BLaER1 treated with 17β-estradiol and CSF1 and Interleukin-3, amounts not matched to agents 10 nM and 100 nM (cell line): ENCODE results near the gene LRRIQ3.
A peak's percentile ranks its signal among the peaks of the same experiment; 100 is the strongest.

Source experiments
- H3K27ac ChIP-seq, 11 experiments: shearing (Covaris generic); formaldehyde crosslinking; 2 replicates each; pipeline ENCODE4 v1.8.1; 2022
- H3K27me3 ChIP-seq, 11 experiments: shearing (Covaris generic); formaldehyde crosslinking; 2 replicates each; pipeline ENCODE4 v1.8.1; 2022
- H3K36me3 ChIP-seq, 11 experiments: shearing (Covaris generic); formaldehyde crosslinking; 2 replicates each; pipeline ENCODE4 v1.8.1; 2022
- H3K4me1 ChIP-seq, 10 experiments: shearing (Covaris generic); formaldehyde crosslinking; 2 replicates each; pipeline ENCODE4 v1.8.1; 2022
- H3K4me2 ChIP-seq, 11 experiments: shearing (Covaris generic); formaldehyde crosslinking; 2 replicates each; pipeline ENCODE4 v1.8.1; 2022
- H3K4me3 ChIP-seq, 10 experiments: shearing (Covaris generic); formaldehyde crosslinking; 2 replicates each; pipeline ENCODE4 v1.8.1; 2022
- H3K9ac ChIP-seq, 11 experiments: shearing (Covaris generic); formaldehyde crosslinking; 2 replicates each; pipeline ENCODE4 v1.8.1; 2022
- H3K9me3 ChIP-seq, 11 experiments: shearing (Covaris generic); formaldehyde crosslinking; replicated peaks in 1 of 11; 2 replicates each; pipeline ENCODE4 v1.8.1; 2022
- H4K20me1 ChIP-seq, 11 experiments: shearing (Covaris generic); formaldehyde crosslinking; 2 replicates each; pipeline ENCODE4 v1.8.1; 2022
- Cebpa-rat ChIP-seq, 11 experiments: shearing (Covaris generic); IDR thresholded peaks; 2 replicates each; pipeline ENCODE4 v1.8.1; 2022

Gene LRRIQ3

GRCh38 chr1:74050386-74050785 lies 147.6 kb downstream of the LRRIQ3 start:
- no peak overlapping the region for H3K4me2 ChIP-seq
- H3K4me1 ChIP-seq = no peaks in the 10 kb centered on the region
- H3K27me3 ChIP-seq = no peaks in the 10 kb centered on the region
- no peak overlapping the region for H3K9ac ChIP-seq
- peaks cover 0 to 11% (median 0%) of the 10 kb centered on the region in 11 experiments; a peak in 2 of 22 replicates for H3K9me3 ChIP-seq
- no peak overlapping the region for H3K4me3 ChIP-seq
- no peak overlapping the region for H3K27ac ChIP-seq
- H4K20me1 ChIP-seq = no peaks in the 10 kb centered on the region
- no peak for TF ChIP-seq Cebpa-rat (IDR thresholded peaks at IDR 0.05)
- no peaks in the 10 kb centered on the region for H3K36me3 ChIP-seq

GRCh38 chr1:74038042-74038441 lies 159.9 kb downstream of the LRRIQ3 start:
- Histone ChIP-seq H3K27me3 (no peaks in the 10 kb centered on the region), H3K4me3 (no peak overlapping the region), H3K36me3 (no peaks in the 10 kb centered on the region), H3K27ac (no peak overlapping the region), H3K9ac (no peak overlapping the region), H3K4me1 (no peaks in the 10 kb centered on the region), H3K4me2 (no peak overlapping the region), H3K9me3 (peaks cover 0 to 8% (median 4%) of the 10 kb centered on the region in 11 experiments; a peak in 4 of 22 replicates), H4K20me1 (no peaks in the 10 kb centered on the region)
- no peak for TF ChIP-seq Cebpa-rat (IDR thresholded peaks at IDR 0.05)

- no peaks in the 10 kb centered on the region for H3K27me3 ChIP-seq
These were observed 185.4 kb downstream of the LRRIQ3 start for GRCh38 chr1:74012583-74012982.

GRCh38 chr1:74011736-74012135 lies 186.2 kb downstream of the LRRIQ3 start:
- Histone ChIP-seq H4K20me1 (no peaks in the 10 kb centered on the region), H3K4me1 (peaks cover 5 to 12% (median 8%) of the 10 kb centered on the region in 10 experiments; a peak in 14 of 20 replicates), H3K9ac (no peak overlapping the region), H3K9me3 (no peaks in the 10 kb centered on the region), H3K4me2 (no peak overlapping the region), H3K27ac (no peak overlapping the region), H3K27me3 (no peaks in the 10 kb centered on the region), H3K36me3 (no peaks in the 10 kb centered on the region), H3K4me3 (no peak overlapping the region)
- TF ChIP-seq Cebpa-rat (IDR thresholded peaks at IDR 0.05) = no peak

More at GRCh38 chr1:74012583-74012982, 185.4 kb downstream of the LRRIQ3 start:
- Histone ChIP-seq H4K20me1 (no peaks in the 10 kb centered on the region), H3K36me3 (no peaks in the 10 kb centered on the region), H3K27ac (no peak overlapping the region), H3K4me2 (no peak overlapping the region), H3K4me3 (no peak overlapping the region), H3K9me3 (no peaks in the 10 kb centered on the region), H3K9ac (no peak overlapping the region), H3K4me1 (peaks cover 5 to 12% (median 8%) of the 10 kb centered on the region in 10 experiments; a peak in 14 of 20 replicates)
- TF ChIP-seq Cebpa-rat (IDR thresholded peaks at IDR 0.05) = no peak

GRCh38 chr1:74010206-74010605 lies 187.8 kb downstream of the LRRIQ3 start:
- no peaks in the 10 kb centered on the region for H3K27me3 ChIP-seq
- H3K4me1 ChIP-seq = peaks cover 5 to 12% (median 8%) of the 10 kb centered on the region in 10 experiments; a peak in 14 of 20 replicates
- H3K4me2 ChIP-seq = peak overlapping the region; percentile 32 to 72 (median 55); a peak in 21 of 22 replicates
- H3K9me3 ChIP-seq = no peaks in the 10 kb centered on the region
- H3K27ac ChIP-seq = peak overlapping the region in 1 of 11 experiments; percentile 16; a peak in 1 of 22 replicates
- no peaks in the 10 kb centered on the region for H4K20me1 ChIP-seq
- no peaks in the 10 kb centered on the region for H3K36me3 ChIP-seq
- peak overlapping the region in 1 of 10 experiments; percentile 11; a peak in 1 of 20 replicates for H3K4me3 ChIP-seq
- TF ChIP-seq Cebpa-rat (IDR thresholded peaks at IDR 0.05) = no peak
- H3K9ac ChIP-seq = no peak overlapping the region

- Histone ChIP-seq H3K27ac (no peak overlapping the region), H3K36me3 (no peaks in the 10 kb centered on the region), H3K27me3 (no peaks in the 10 kb centered on the region), H4K20me1 (no peaks in the 10 kb centered on the region), H3K4me2 (no peak overlapping the region), H3K9me3 (no peaks in the 10 kb centered on the region), H3K4me3 (no peak overlapping the region), H3K9ac (no peak overlapping the region), H3K4me1 (peaks cover 0 to 8% (median 7%) of the 10 kb centered on the region in 10 experiments; a peak in 14 of 20 replicates)
- no peak for TF ChIP-seq Cebpa-rat (IDR thresholded peaks at IDR 0.05)
These were observed 192.4 kb downstream of the LRRIQ3 start for GRCh38 chr1:74005533-74005932.

- Histone ChIP-seq H3K27ac (no peak overlapping the region), H3K9me3 (no peaks in the 10 kb centered on the region), H3K36me3 (no peaks in the 10 kb centered on the region), H4K20me1 (no peaks in the 10 kb centered on the region), H3K4me2 (no peak overlapping the region), H3K4me1 (no peaks in the 10 kb centered on the region), H3K9ac (no peak overlapping the region), H3K4me3 (no peak overlapping the region), H3K27me3 (no peaks in the 10 kb centered on the region)
- TF ChIP-seq Cebpa-rat (IDR thresholded peaks at IDR 0.05) = no peak
These were observed 194.2 kb downstream of the LRRIQ3 start for GRCh38 chr1:74003806-74004205.

GRCh38 chr1:73998348-73998959 lies 199.5 kb downstream of the LRRIQ3 start:
- Histone ChIP-seq H3K27me3 (no peaks in the 10 kb centered on the region), H4K20me1 (no peaks in the 10 kb centered on the region), H3K27ac (no peak overlapping the region), H3K4me1 (no peaks in the 10 kb centered on the region), H3K4me3 (no peak overlapping the region), H3K9me3 (no peaks in the 10 kb centered on the region), H3K9ac (no peak overlapping the region), H3K4me2 (no peak overlapping the region), H3K36me3 (no peaks in the 10 kb centered on the region)
- no peak for TF ChIP-seq Cebpa-rat (IDR thresholded peaks at IDR 0.05)

- Histone ChIP-seq H4K20me1 (no peaks in the 10 kb centered on the region), H3K9ac (no peak overlapping the region), H3K4me1 (no peaks in the 10 kb centered on the region), H3K27me3 (no peaks in the 10 kb centered on the region), H3K36me3 (no peaks in the 10 kb centered on the region), H3K4me2 (no peak overlapping the region), H3K27ac (no peak overlapping the region), H3K4me3 (no peak overlapping the region), H3K9me3 (no peaks in the 10 kb centered on the region)
- TF ChIP-seq Cebpa-rat (IDR thresholded peaks at IDR 0.05) = no peak
These were observed 217.5 kb downstream of the LRRIQ3 start for GRCh38 chr1:73980324-73981040.

GRCh38 chr1:73979684-73980083 lies 218.3 kb downstream of the LRRIQ3 start:
- Histone ChIP-seq H3K4me3 (no peak overlapping the region), H3K27me3 (no peaks in the 10 kb centered on the region), H3K27ac (no peak overlapping the region), H3K4me1 (no peaks in the 10 kb centered on the region), H4K20me1 (no peaks in the 10 kb centered on the region), H3K9me3 (no peaks in the 10 kb centered on the region), H3K4me2 (no peak overlapping the region), H3K36me3 (no peaks in the 10 kb centered on the region), H3K9ac (no peak overlapping the region)
- TF ChIP-seq Cebpa-rat (IDR thresholded peaks at IDR 0.05) = no peak
